ENCODE data around the gene MKRN2. TPM values are rescaled to one million over a fixed set of nuclear protein-coding genes. Genes with fewer than 3 reads are reported as not detected.

The MKRN2 gene
- total and polyA plus RNA-seq, 9 of the 15 experiments (the other 6 are each of a cell fraction or from before 2014, with no cell fraction given) = 29.4 to 63.2 (median 42.9) TPM

DNA sequence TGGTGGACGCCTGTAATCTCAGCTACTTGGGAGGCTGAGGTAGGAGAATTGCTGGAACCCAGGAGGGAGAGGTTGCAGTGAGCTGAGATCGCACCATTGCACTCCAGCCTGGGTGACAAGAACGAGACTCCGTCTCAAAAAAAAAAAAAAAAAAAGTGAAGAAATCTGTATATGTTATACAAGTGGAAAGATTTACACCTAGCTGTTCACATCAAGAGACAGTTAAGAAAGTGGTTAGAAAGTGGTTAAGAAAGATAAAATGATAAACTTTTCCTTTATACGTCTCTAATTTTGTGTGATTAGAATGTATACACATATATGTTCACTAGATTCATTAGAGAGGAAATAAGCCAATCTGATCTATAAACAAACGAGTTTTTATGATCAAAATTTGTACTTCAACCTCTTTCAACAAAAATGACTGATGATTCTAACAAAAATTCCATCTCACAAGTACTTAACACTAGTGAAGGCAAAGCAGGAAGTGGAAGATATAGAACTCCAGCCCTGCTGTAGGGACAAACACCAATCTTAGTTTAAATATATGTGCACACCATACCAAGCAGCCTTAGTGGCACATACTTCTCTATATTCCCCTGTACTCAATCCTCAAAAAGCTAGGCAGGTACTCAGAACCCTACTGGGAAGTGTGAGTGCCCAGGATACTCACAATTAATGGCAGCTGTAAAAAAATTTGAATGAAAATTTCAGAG lies 55.8 kb downstream of the MKRN2 start:
- Histone ChIP-seq H3K4me1 (replicated peaks in 1 of 2; ENCODE audit: control insufficient read depth in 2 of 2, insufficient read depth in 2 of 2, low read length in 2 of 2) (no peaks in the 10 kb centered on the region), H3K4me2 (ENCODE audit: insufficient read depth, low read length) (no peak overlapping the region), H3K9ac (ENCODE audit: insufficient read depth in 1 of 2, low read depth in 2 of 2, low read length in 2 of 2) (no peak overlapping the region), H3K4me3 (no peak overlapping the region), H4K20me1 (replicated peaks; ENCODE audit: control insufficient read depth, insufficient read depth, low read length) (peaks cover 4% of the 10 kb centered on the region; the same call in 1 of the 2 replicates), H2AFZ (ENCODE audit: low read depth, low read length) (no peak overlapping the region), H3K27ac (ENCODE audit: extremely low read depth, low read depth, low read length) (no peak overlapping the region), H3K27me3 (ENCODE audit: control insufficient read depth in 2 of 2, insufficient read depth in 2 of 2, low read length in 2 of 2) (no peaks in the 10 kb centered on the region), H3K9me3 (replicated peaks; ENCODE audit: control insufficient read depth, insufficient read depth, low read depth, low read length) (no peaks in the 10 kb centered on the region), H3K36me3 (ENCODE audit: control insufficient read depth, insufficient read depth, low read length) (peaks cover 85% of the 10 kb centered on the region), H3K9me1 (ENCODE audit: control insufficient read depth, insufficient read depth, low read length) (no peaks in the 10 kb centered on the region), H3K79me2 (ENCODE audit: control insufficient read depth, insufficient read depth, low read length) (peaks cover 56% of the 10 kb centered on the region)
- no TSS peak for BruUV-seq (replicated peaks)
- no peak for FAIRE-seq
- DNase-seq (ENCODE audit: extremely low read depth in 1 of 4, low spot score in 3 of 4) = no peak
- 80% methylated on average over 4 of the region's 6 CpGs for WGBS (ENCODE audit: insufficient coverage, low coverage, missing lambda C conversion rate)
- ChIA-PET POLR2A (interaction anchor here (0.6 to 1.0 kb wide), 2 partner anchors 38 to 176 kb away, joined by 4 to 5 read pairs; no protein-coding TSS in a partner anchor), CTCF (ENCODE audit: low intra/inter-chr PET ratio) (interaction anchor here (0.6 kb wide), 1 partner anchor 178 kb away, joined by 4 read pairs; no protein-coding TSS in a partner anchor)
- intact Hi-C loops (cut with micrococcal nuclease) (no loop called here), in situ Hi-C loops (cut with MboI) (no loop called here)
- no peak for ATAC-seq
- TF ChIP-seq ZNF263 (CRISPR knock-in tag; IDR thresholded peaks at IDR 0.05; ENCODE audit: borderline replicate concordance) (no peak), CREB1 (IDR thresholded peaks at IDR 0.05) (no peak), CREB1 (CRISPR knock-in tag; IDR thresholded peaks at IDR 0.05) (no peak), HDAC6 (IDR thresholded peaks at IDR 0.05; ENCODE audit: low read depth, low read length) (no peak), HNRNPK (IDR thresholded peaks at IDR 0.05; ENCODE audit: low read depth, low read length, poor library complexity, severe bottlenecking) (no peak), HNRNPUL1 (IDR thresholded peaks at IDR 0.05; ENCODE audit: low read length) (no peak), CHD4 (IDR thresholded peaks at IDR 0.05; ENCODE audit: insufficient read depth, insufficient replicate concordance, low read depth, low read length, poor library complexity, severe bottlenecking) (no peak), TCF7L2 (IDR thresholded peaks at IDR 0.05; ENCODE audit: low read depth, low read length) (no peak), TRIM28 (IDR thresholded peaks at IDR 0.05) (no peak)
- TF ChIP-seq, protein P1, sequence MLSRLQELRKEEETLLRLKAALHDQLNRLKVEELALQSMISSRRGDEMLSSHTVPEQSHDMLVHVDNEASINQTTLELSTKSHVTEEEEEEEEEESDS (CRISPR knock-in tag; IDR thresholded peaks at IDR 0.05) = no peak
- TF ChIP-seq, protein P2, sequence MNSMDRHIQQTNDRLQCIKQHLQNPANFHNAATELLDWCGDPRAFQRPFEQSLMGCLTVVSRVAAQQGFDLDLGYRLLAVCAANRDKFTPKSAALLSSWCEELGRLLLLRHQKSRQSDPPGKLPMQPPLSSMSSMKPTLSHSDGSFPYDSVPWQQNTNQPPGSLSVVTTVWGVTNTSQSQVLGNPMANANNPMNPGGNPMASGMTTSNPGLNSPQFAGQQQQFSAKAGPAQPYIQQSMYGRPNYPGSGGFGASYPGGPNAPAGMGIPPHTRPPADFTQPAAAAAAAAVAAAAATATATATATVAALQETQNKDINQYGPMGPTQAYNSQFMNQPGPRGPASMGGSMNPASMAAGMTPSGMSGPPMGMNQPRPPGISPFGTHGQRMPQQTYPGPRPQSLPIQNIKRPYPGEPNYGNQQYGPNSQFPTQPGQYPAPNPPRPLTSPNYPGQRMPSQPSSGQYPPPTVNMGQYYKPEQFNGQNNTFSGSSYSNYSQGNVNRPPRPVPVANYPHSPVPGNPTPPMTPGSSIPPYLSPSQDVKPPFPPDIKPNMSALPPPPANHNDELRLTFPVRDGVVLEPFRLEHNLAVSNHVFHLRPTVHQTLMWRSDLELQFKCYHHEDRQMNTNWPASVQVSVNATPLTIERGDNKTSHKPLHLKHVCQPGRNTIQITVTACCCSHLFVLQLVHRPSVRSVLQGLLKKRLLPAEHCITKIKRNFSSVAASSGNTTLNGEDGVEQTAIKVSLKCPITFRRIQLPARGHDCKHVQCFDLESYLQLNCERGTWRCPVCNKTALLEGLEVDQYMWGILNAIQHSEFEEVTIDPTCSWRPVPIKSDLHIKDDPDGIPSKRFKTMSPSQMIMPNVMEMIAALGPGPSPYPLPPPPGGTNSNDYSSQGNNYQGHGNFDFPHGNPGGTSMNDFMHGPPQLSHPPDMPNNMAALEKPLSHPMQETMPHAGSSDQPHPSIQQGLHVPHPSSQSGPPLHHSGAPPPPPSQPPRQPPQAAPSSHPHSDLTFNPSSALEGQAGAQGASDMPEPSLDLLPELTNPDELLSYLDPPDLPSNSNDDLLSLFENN (IDR thresholded peaks at IDR 0.05; ENCODE audit: low read depth in 2 of 2, low read length in 2 of 2) = no peak
- TF ChIP-seq, protein P3, sequence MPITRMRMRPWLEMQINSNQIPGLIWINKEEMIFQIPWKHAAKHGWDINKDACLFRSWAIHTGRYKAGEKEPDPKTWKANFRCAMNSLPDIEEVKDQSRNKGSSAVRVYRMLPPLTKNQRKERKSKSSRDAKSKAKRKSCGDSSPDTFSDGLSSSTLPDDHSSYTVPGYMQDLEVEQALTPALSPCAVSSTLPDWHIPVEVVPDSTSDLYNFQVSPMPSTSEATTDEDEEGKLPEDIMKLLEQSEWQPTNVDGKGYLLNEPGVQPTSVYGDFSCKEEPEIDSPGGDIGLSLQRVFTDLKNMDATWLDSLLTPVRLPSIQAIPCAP (CRISPR knock-in tag; IDR thresholded peaks at IDR 0.05; ENCODE audit: borderline replicate concordance) = no peak
- TF ChIP-seq, protein P4, sequence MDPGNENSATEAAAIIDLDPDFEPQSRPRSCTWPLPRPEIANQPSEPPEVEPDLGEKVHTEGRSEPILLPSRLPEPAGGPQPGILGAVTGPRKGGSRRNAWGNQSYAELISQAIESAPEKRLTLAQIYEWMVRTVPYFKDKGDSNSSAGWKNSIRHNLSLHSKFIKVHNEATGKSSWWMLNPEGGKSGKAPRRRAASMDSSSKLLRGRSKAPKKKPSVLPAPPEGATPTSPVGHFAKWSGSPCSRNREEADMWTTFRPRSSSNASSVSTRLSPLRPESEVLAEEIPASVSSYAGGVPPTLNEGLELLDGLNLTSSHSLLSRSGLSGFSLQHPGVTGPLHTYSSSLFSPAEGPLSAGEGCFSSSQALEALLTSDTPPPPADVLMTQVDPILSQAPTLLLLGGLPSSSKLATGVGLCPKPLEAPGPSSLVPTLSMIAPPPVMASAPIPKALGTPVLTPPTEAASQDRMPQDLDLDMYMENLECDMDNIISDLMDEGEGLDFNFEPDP (CRISPR knock-in tag; IDR thresholded peaks at IDR 0.05) = no peak
- TF ChIP-seq, protein P5, sequence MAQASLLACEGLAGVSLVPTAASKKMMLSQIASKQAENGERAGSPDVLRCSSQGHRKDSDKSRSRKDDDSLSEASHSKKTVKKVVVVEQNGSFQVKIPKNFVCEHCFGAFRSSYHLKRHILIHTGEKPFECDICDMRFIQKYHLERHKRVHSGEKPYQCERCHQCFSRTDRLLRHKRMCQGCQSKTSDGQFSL (CRISPR knock-in tag; IDR thresholded peaks at IDR 0.05) = no peak
- TF ChIP-seq, protein P5 (tag; IDR thresholded peaks at IDR 0.05) = no peak
